Activated CD4-positive, alpha-beta T cell treated with anti-CD3 and anti-CD28 coated beads for 48 hours (primary cell): ENCODE data around the gene CNNM2.

Experiments
- DNase-seq: peaks from one replicate; pipeline ENCODE4 v3.0.0-alpha.2; 2020

CNNM2 gene

DNA sequence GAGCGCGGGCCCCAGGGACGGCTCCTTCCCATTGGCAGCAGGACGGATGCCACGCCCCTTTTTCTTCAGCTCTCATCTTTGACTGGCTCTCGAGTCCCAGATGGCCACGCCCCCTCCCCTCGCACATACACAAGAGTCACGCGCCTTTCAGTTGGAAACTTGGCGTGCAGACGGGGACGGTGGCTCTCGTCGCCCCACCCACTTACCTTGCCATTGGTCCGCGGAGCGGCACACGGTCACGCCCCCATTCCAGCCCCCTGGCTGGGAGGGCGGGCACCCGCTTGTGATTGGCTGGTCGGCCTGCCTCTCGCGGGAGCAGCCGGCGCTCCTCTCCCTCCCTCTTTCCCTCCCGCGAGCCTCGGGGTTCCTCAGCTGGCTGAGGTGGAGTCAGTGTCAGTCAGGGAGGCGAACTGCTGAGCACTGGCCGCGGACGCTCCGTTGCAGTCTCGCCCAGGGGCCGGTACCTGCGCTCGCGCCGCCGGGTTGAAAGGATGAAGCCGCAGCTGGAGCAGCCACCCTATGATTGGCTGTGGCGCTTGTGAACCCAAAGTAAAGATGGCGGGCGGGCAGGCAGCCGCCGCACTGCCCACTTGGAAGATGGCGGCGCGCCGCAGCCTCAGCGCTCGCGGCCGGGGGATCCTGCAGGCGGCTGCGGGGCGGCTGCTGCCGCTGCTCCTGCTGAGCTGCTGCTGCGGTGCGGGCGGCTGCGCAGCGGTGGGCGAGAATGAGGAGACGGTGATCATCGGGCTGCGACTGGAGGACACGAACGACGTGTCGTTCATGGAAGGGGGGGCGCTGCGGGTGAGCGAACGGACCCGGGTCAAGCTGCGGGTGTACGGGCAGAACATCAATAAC is at the start of gene CNNM2:
Gene CNNM2 (plus strand): TSS at position 333 of the 855 bp plus-strand sequence. CDS start 187 bp downstream, at position 520.
- peak; percentile 100 for DNase-seq

- DNase-seq = no peak
These were observed 49.2 kb upstream of the CNNM2 start for GRCh38 chr10:102868911-102869257.

- peak; percentile 36 for DNase-seq
These were observed 48.6 kb upstream of the CNNM2 start, which contains the start of gene AS3MT for GRCh38 chr10:102869258-102870198. Gene AS3MT (plus strand): TSS chr10:102869470. CDS start chr10:102869593, 123 bp downstream.

- no peak for DNase-seq
These were observed 47.9 kb upstream of the CNNM2 start for GRCh38 chr10:102870221-102870620.

DNA sequence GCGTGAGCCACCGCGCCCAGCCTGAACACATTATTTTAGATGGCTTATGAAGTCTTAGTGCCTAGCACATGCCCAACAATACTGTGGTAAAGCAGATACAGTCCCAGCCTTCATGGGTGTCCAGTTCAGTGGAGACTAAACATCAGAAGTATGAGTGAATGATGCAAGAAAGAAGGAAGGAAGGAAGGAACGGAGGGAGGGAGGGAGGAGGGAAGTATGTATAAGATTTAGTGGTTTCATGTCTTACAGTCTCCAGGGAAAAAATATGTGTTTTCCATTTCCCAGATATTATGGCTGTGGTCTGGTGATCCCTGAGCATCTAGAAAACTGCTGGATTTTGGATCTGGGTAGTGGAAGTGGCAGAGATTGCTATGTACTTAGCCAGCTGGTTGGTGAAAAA is 45.9 kb upstream of the CNNM2 start:
- no peak for DNase-seq

- no peak for DNase-seq
These were observed 41.3 kb upstream of the CNNM2 start for GRCh38 chr10:102876747-102877153.

DNA sequence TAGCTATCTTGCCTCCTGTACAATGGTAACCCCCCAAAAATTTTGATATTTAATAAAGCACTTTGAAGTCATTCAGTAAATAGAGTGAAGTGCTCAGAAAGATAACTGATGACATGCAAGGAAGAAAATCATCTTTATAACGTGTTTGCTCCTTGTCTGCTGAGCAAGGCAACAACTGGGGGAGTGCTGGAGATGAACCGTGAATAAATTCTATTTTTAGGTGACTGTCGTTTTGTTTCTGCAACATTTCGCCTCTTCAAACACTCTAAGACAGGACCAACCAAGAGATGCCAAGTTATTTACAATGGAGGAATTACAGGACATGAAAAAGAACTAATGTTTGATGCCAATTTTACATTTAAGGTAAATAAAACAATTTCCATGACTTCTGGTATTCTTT is 39.5 kb upstream of the CNNM2 start:
- DNase-seq = no peak

GRCh38 chr10:102880256-102880655 is 37.8 kb upstream of the CNNM2 start:
- DNase-seq = no peak

DNA sequence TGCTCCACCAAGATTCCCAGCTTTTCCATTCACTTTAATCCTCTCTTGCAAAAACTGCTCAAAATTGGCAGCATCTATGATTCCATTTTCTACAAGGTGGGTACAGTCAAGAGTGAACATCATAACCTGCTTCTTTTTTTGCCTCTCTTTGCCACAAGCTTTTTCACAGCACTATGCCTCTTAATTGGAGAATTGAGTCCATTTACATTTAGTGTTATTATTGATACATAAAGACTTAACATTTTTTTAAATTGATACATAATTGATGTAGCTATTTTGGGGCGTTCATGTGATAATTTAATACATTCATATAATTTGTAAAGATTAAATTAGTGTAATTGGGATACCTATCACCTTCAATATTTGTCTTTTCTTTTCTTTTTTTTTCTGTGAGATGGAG is 30.0 kb upstream of the CNNM2 start:
- no peak for DNase-seq

DNA sequence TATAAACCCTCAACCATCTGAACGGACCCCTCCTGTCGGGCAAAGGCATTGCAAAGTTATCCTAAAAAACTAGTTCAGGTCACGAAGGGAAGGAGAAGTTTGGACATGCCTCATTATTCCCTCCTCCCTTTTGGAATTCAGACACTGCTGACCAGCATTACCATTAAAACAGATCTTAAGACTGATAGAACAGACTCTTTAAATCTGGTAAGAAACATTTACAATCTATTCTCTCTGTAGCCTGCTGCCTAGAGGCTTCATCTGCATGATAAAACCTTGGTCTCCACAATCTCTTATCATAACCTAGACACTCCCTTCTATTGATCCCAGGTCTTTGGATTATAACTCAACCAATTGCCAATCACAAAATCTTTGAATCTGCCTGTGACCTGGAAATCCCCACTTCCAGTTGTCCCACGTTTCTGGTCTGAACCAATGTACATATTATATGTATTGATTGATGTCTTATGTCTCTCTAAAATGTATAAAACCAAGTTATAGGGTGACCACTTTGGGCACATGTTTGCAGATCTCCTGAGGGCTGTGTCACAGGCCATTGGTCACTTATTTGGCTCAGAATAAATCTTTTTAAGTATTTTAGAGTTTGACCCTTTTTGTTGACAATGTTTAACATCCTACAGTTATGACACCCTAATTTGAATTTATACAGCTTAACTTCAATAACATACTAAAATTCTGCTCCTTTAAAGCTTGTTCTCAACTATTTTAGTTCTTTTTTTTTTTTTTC is 23.5 kb upstream of the CNNM2 start:
- DNase-seq = no peak

DNA sequence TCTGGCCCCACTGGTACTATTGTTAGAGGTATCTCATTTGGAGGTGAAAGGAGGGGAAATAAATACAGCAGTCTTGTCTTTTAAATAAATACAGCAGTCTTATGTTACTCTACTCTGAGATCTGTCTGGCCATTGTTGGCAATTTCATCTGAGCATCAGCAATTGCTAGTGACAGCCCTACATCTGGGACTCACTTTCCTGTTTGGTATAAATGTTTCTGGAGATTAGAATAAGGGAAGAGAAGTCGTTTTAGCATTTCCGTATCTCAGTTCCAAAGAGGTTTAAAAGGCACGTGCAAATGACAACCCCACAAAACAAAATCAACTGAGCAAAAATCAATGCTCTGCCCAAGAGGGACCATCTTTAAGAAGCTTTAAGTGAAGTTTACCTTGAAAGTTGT is 18.1 kb upstream of the CNNM2 start:
- DNase-seq = no peak

- no peak for DNase-seq
These were observed 13.7 kb upstream of the CNNM2 start for GRCh38 chr10:102904346-102904745.

DNA sequence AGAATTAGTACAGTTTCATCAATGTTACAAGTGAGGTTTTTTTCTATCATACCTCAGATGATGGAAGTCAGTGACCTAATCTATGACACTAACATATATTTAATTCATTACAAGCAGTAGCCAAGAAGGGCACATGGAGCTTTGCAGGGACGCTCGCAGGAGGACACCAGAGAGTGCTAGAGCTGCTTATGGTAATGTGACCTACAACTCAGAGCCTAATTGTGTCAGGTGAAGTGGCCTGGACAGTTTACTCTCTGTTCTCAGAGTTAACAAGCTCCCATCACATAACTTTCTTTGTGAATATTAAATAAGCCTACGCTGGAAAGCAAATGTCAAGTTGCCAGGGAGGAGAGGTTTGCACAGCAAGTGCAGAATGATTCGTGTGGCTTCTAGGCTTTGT is 11.6 kb upstream of the CNNM2 start:
- DNase-seq = no peak

- DNase-seq = no peak
These were observed 3.3 kb upstream of the CNNM2 start for GRCh38 chr10:102914781-102915180.

GRCh38 chr10:102916173-102916572 is 1.9 kb upstream of the CNNM2 start:
- DNase-seq = no peak

DNA sequence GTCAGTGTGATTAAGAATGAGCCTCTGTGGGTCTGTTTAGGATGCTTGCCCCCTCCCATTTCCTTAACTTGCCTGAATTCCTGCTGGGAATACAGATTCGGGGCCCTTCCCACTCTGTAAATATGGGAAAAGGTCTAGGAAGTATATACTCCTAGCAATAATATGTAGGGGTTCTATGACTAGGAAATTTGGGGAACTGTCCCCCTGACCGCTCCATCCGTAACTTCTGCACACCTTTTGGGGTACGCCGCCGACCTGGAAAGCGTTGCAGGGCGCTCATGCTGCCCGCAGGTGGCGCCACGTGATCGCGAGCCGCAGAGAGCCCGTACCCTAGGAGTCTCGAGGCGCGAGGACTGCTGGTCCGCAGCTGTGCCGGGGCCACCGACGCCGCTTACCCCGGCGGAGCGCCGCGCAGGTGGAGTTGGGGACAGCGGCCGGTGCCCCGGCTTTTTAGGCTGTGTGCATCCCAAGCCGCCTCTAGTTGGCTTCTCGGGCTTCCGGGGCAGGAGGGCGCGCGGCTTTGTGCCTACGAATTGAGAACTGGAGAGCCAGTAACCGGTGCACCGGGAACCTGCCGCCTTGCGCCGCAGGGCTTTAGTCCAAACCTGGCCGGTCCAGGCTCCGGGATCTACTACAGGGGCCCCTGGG is 656 bp upstream of the CNNM2 start:
- peak; percentile 87 for DNase-seq

DNA sequence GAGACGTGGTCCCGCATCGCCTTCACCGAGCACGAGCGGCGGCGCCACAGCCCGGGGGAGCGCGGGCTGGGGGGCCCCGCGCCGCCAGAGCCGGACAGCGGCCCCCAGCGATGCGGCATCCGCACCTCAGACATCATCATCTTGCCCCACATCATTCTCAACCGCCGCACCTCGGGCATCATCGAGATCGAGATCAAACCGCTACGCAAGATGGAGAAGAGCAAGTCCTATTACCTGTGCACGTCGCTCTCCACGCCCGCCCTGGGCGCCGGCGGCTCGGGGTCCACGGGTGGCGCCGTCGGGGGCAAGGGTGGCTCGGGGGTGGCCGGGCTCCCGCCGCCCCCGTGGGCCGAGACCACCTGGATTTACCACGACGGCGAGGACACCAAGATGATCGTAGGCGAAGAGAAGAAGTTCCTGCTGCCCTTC is 737 bp downstream of the CNNM2 start:
- DNase-seq = peak; percentile 54

- DNase-seq = peak; percentile 42
These were observed 1.3 kb downstream of the CNNM2 start for GRCh38 chr10:102919246-102919959.

- no peak for DNase-seq
These were observed 2.1 kb downstream of the CNNM2 start for GRCh38 chr10:102919992-102920739.

DNA sequence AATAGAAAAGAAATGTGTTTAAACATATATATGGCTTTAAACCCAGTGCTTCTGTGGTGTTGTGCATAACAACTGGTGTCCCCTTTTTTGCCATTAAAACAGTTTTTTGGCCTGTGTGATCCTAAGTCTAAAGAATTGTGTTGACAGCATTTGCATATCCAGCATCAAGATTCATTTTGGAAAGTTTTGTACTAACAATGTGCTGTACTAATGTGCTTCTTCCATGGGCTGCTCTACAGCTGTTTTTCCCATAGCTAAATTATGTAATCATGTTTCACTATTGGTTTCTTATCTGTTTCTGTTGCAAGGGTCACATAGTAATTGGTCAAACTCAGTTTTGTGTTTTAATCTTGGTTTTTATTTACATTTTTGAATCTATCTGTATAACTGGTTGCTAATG is 5.5 kb downstream of the CNNM2 start:
- DNase-seq = no peak

GRCh38 chr10:102926842-102927241 is 8.7 kb downstream of the CNNM2 start:
- no peak for DNase-seq
